Measurements from ENCODE around the gene AIF1L. TPM values are rescaled to one million over a fixed set of nuclear protein-coding genes. Genes with fewer than 3 reads are reported as not detected.

AIF1L gene
- polyA plus RNA-seq, 1 experiment, result 0.31 TPM

GRCh38 chr9:131101207-131101964, 5.1 kb downstream of the AIF1L start:
- Histone ChIP-seq H3K4me3 (ENCODE audit: low read depth, low read length) (no peak overlapping the region), H3K27me3 (ENCODE audit: control insufficient read depth, insufficient read depth, low read length) (peaks cover 36% of the 10 kb centered on the region), H3K27ac (ENCODE audit: low read depth, low read length) (no peak overlapping the region), H3K9me3 (ENCODE audit: control insufficient read depth, insufficient read depth, low read length) (no peaks in the 10 kb centered on the region)
- DNase-seq (ENCODE audit: low read depth, low spot score), result no peak
- TF ChIP-seq CTCF (IDR thresholded peaks at IDR 0.05; ENCODE audit: low read depth, low read length), result no peak
- CTCF ChIA-PET, result interaction anchor here (0.6 kb wide), 1 partner anchor 147 kb away, joined by 5 read pairs; no protein-coding TSS in a partner anchor
- POLR2A ChIA-PET, result no interaction called here

- DNase-seq (ENCODE audit: low read depth, low spot score), result no peak
- POLR2A ChIA-PET, result no interaction called here
Measured at GRCh38 chr9:131103024-131103423, 6.7 kb downstream of the AIF1L start.

GRCh38 chr9:131103535-131103934, 7.2 kb downstream of the AIF1L start:
- Histone ChIP-seq H3K4me3 (ENCODE audit: low read depth, low read length) (no peak overlapping the region), H3K27ac (ENCODE audit: low read depth, low read length) (no peak overlapping the region), H3K9me3 (ENCODE audit: control insufficient read depth, insufficient read depth, low read length) (no peaks in the 10 kb centered on the region), H3K27me3 (ENCODE audit: control insufficient read depth, insufficient read depth, low read length) (peaks cover 26% of the 10 kb centered on the region)
- no peak for DNase-seq (ENCODE audit: low read depth, low spot score)
- CTCF ChIA-PET, result no interaction called here
- no peak for TF ChIP-seq CTCF (IDR thresholded peaks at IDR 0.05; ENCODE audit: low read depth, low read length)
- POLR2A ChIA-PET, result no interaction called here

More at GRCh38 chr9:131103024-131103423, 6.7 kb downstream of the AIF1L start:
- CTCF ChIA-PET, result no interaction called here
- H3K27ac ChIP-seq (ENCODE audit: low read depth, low read length), result no peak overlapping the region
- H3K9me3 ChIP-seq (ENCODE audit: control insufficient read depth, insufficient read depth, low read length), result no peaks in the 10 kb centered on the region
- TF ChIP-seq CTCF (IDR thresholded peaks at IDR 0.05; ENCODE audit: low read depth, low read length), result no peak
- H3K4me3 ChIP-seq (ENCODE audit: low read depth, low read length), result no peak overlapping the region
- H3K27me3 ChIP-seq (ENCODE audit: control insufficient read depth, insufficient read depth, low read length), result peaks cover 31% of the 10 kb centered on the region

- no peaks in the 10 kb centered on the region for H3K9me3 ChIP-seq (ENCODE audit: control insufficient read depth, insufficient read depth, low read length)
- no peak overlapping the region for H3K27ac ChIP-seq (ENCODE audit: low read depth, low read length)
- DNase-seq (ENCODE audit: low read depth, low spot score), result no peak
- no peak overlapping the region for H3K4me3 ChIP-seq (ENCODE audit: low read depth, low read length)
- CTCF ChIA-PET, result no interaction called here
- H3K27me3 ChIP-seq (ENCODE audit: control insufficient read depth, insufficient read depth, low read length), result peaks cover 26% of the 10 kb centered on the region
- POLR2A ChIA-PET, result no interaction called here
- no peak for TF ChIP-seq CTCF (IDR thresholded peaks at IDR 0.05; ENCODE audit: low read depth, low read length)
Measured at GRCh38 chr9:131104016-131104740, 7.8 kb downstream of the AIF1L start.

- Histone ChIP-seq H3K27ac (ENCODE audit: low read depth, low read length) (no peak overlapping the region), H3K4me3 (ENCODE audit: low read depth, low read length) (no peak overlapping the region), H3K27me3 (ENCODE audit: control insufficient read depth, insufficient read depth, low read length) (peaks cover 24% of the 10 kb centered on the region), H3K9me3 (ENCODE audit: control insufficient read depth, insufficient read depth, low read length) (no peaks in the 10 kb centered on the region)
- CTCF ChIA-PET, result no interaction called here
- TF ChIP-seq CTCF (IDR thresholded peaks at IDR 0.05; ENCODE audit: low read depth, low read length), result no peak
- POLR2A ChIA-PET, result no interaction called here
- no peak for DNase-seq (ENCODE audit: low read depth, low spot score)
Measured at GRCh38 chr9:131105952-131106351, 9.6 kb downstream of the AIF1L start.

All from AG04450 (cell line).